ENCODE data around the gene PSMD3.

Gene PSMD3

DNA sequence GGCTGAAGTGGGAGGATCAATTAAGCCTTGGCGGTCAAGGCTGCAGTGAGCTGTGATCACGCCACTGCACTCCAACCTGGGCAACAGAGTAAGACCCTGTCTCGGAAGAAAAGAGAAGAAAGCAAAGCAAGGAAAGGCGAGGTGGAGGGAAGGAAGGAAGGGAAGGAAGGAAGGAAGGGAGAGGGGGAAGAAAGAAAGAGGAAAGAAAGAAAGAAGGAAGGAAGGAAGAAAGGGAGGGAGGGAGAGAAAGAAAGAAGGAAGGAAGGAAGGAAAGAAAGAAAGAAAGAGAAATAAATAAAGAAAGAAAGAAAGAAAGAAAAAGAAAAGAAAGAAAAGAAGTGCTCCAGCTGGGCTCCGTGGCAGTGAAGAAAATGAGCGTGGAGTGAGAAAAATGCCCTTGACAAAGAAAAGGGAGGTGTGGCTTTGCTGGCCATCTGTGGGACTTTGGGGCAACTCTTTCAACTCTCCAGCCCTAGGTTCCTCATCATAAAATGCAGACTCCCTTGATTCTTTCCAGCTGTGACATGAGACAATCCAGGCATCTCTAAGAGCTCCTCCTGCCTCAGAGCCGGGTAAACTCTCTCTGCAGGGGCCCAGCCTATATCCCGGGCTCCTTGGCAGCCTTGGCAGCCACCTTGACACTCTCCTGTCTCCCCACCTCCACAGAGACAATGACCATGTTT lies 15.4 kb upstream of the PSMD3 start:
- CTCF ChIA-PET: interaction anchor here (18.6 to 23.7 kb wide), 2 partner anchors 5 to 10 kb away, joined by 450 read pairs; partner anchors contain the start of genes GSDMA and PSMD3
- POLR2A ChIA-PET: interaction anchor here (0.6 kb wide), 1 partner anchor 10 kb away, joined by 5 read pairs; no protein-coding TSS in a partner anchor
- no peak for TF ChIP-seq CTCF (IDR thresholded peaks at IDR 0.05; ENCODE audit: insufficient read depth, low read length, missing control alignments)
- no peak overlapping the region for H3K4me3 ChIP-seq (ENCODE audit: low read depth, low read length)
- no peak for DNase-seq (ENCODE audit: low read depth, low spot score)

GRCh38 chr17:39966771-39967170 lies 13.8 kb upstream of the PSMD3 start:
- no peak for DNase-seq (ENCODE audit: low read depth, low spot score)
- CTCF ChIA-PET: interaction anchor here (18.6 to 23.7 kb wide), 2 partner anchors 7 to 9 kb away, joined by 450 read pairs; partner anchors contain the start of genes GSDMA and PSMD3
- no peak for TF ChIP-seq CTCF (IDR thresholded peaks at IDR 0.05; ENCODE audit: insufficient read depth, low read length, missing control alignments)

GRCh38 chr17:39968761-39969160 lies 11.8 kb upstream of the PSMD3 start:
- no peak for TF ChIP-seq CTCF (IDR thresholded peaks at IDR 0.05; ENCODE audit: insufficient read depth, low read length, missing control alignments)
- DNase-seq (ENCODE audit: low read depth, low spot score): no peak
- POLR2A ChIA-PET: interaction anchor here (0.9 kb wide), 1 partner anchor 12 kb away, joined by 3 read pairs; the partner anchor contains the start of gene PSMD3
- H3K4me3 ChIP-seq (ENCODE audit: low read depth, low read length): no peak overlapping the region
- CTCF ChIA-PET: interaction anchor here (1.8 to 23.7 kb wide), 3 partner anchors 7 to 96 kb away, joined by 6 to 450 read pairs (median 450); partner anchors contain the start of genes GSDMA and PSMD3

More at GRCh38 chr17:39966771-39967170, 13.8 kb upstream of the PSMD3 start:
- no peak overlapping the region for H3K4me3 ChIP-seq (ENCODE audit: low read depth, low read length)
- POLR2A ChIA-PET: no interaction called here

DNA sequence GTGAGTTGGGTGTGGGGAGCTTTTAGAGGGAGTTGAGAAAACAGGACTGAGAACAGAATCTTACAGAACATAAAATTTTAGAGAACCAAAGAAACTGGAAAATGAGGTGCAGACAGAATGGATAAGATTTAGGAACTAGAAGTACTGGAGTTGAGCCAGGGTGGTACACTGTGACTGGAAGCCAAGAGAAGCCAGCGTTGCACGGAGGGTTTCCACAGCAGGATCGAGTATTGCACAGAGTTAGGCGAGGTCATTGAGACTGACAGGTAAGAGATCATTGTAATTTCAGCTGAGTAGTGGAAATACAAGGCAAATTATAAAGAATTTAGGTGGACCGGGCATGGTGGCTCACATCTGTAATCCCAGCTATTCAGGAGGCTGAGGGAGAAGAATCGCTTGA lies 11.2 kb upstream of the PSMD3 start:
- DNase-seq (ENCODE audit: low read depth, low spot score): no peak
- no peak for TF ChIP-seq CTCF (IDR thresholded peaks at IDR 0.05; ENCODE audit: insufficient read depth, low read length, missing control alignments)
- POLR2A ChIA-PET: no interaction called here
- CTCF ChIA-PET: interaction anchor here (1.8 to 23.7 kb wide), 3 partner anchors 6 to 96 kb away, joined by 6 to 450 read pairs (median 450); partner anchors contain the start of genes GSDMA and PSMD3
- no peak overlapping the region for H3K4me3 ChIP-seq (ENCODE audit: low read depth, low read length)

GRCh38 chr17:39970157-39970692 lies 10.4 kb upstream of the PSMD3 start:
- POLR2A ChIA-PET: no interaction called here
- DNase-seq (ENCODE audit: low read depth, low spot score): no peak
- H3K4me3 ChIP-seq (ENCODE audit: low read depth, low read length): no peak overlapping the region
- CTCF ChIA-PET: interaction anchor here (0.9 to 23.7 kb wide), 3 partner anchors 10 to 56 kb away, joined by 3 to 450 read pairs (median 15); partner anchors contain the start of genes GSDMA and PSMD3
- no peak for TF ChIP-seq CTCF (IDR thresholded peaks at IDR 0.05; ENCODE audit: insufficient read depth, low read length, missing control alignments)

- no peak overlapping the region for H3K4me3 ChIP-seq (ENCODE audit: low read depth, low read length)
- CTCF ChIA-PET: interaction anchor here (0.9 to 23.7 kb wide), 3 partner anchors 9 to 55 kb away, joined by 3 to 450 read pairs (median 15); partner anchors contain the start of genes GSDMA and PSMD3
- POLR2A ChIA-PET: no interaction called here
- DNase-seq (ENCODE audit: low read depth, low spot score): no peak
- TF ChIP-seq CTCF (IDR thresholded peaks at IDR 0.05; ENCODE audit: insufficient read depth, low read length, missing control alignments): no peak
Measured at GRCh38 chr17:39971076-39971603, 9.5 kb upstream of the PSMD3 start.
